GM19023 (cell line): ENCODE data around the gene COL25A1.
"Not testable (repeated sequence)": the region's sequence is repeated elsewhere in the genome, so short reads cannot be mapped to it uniquely, and the experiment has no call there.

Source experiments
- ATAC-seq: cut with Tn5 transposase; IDR thresholded peaks from one replicate; pipeline ENCODE4 v1.9.1; 2021; ENCODE audit warnings: mild to moderate bottlenecking, moderate library complexity; ENCODE audit not compliant: unreplicated experiment

COL25A1 gene

DNA sequence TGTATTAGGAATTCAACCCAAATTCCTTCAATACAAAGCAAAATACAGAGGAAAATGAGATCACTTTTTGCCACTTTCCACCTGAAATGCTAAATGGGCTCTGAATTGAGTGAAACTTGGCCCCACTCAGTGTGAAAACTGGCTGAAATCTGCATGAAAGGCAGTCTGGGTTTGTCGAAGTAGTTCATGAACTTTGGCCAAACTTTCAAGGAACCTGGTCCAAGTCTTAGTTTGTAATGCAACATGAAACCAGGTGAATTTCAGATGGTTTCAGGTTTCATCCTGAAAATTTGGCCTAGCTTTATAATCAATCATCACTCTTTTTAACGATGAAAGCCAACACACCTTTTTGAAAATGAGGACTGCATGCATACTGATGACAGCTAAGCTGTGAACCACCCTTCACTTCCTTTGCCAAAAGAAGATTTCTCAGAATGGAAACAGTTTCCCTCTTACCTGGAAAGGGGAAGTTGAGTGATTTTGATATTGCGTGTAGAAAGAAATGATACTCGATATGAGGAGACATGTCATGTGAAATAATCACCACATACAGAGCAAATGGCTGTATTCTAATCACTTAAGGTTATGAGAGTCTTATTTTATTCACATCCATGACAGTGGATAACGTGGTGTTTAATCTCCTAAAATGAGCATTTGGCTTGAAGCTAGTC is 329.7 kb downstream of the COL25A1 start:
- ATAC-seq: no peak

DNA sequence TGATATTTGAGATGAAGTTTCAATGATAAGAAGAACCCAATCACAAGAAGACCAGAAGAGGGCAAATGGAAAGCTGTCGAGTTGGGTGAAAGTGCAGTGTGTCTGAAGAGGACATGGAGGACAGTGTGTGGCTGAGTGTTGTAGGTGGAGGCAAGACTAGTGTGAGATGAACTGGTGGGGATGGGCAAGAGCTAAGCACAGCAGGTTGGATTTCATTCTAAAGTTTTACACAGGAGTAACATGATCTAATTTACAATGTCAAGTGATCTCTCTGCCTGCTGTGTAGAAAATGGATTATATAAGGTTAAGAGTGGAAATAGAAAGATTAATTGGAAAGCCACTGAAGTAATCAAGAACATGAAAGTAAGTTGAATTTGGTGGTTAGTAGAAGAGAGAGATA is 331.0 kb downstream of the COL25A1 start:
- no peak for ATAC-seq

DNA sequence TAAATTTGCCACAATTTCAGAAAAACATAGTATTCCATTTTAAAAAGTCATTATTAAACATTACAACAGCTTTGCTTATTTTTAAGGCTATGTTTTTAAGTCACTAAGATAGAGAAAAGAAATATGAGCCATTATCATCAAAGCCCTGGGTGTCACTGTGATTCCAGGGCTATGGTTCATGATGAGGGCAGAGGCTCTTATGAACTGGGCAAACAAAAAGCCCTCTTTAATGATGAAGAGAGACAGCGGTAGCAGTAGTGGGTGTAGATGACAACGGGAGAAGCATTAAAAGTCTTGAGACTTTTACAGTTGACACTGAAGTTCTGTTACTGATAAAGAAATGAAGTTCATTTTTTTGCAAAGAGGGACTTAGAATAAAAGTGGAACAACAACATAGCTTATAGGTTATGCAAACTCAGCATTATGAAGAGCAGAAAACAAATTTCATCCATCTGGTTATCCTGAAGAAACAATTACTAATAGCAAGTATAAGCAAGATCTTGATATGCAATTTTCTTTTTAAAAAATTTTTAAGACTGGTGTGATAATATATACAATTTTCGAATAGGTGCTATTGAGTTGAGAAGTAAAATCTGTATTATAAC is 336.9 kb downstream of the COL25A1 start:
- ATAC-seq: no peak

GRCh38 chr4:108965016-108965415 is 337.4 kb downstream of the COL25A1 start:
- ATAC-seq: no peak

DNA sequence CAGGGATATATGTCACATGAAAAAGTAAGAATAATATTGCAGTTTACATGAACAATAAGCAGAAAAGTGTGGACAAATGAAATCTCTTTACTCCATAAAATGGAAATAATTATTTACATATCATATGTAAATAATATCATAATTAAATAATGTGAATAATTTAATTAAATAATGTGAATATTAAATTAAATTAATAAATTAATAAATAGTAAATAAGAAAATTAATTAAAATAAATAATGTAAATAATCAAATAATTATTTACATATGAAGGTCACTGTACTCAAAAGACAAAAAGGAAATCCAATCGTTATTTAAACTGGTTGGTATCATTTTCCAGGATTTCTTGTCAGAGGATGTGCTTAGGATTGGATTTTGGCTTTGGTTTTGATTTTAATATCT is 338.5 kb downstream of the COL25A1 start:
- ATAC-seq: no peak

DNA sequence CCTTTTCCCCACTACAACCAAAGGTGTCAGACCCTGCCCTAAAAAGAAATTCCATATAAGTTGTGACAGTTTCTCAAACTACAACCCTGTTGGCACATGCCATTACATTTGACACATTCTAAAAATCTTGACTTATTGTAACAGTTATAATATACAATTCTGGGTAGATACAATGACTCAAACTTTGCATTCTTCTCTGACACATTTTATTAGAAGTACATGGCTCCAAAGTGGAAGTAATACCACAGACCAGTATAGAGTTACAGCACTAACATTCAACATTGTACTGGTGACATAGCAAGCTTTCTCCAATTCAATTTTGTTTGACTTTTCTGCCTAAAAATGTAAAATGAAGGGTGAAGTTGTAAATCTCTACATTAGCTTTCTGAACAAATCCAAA is 343.0 kb downstream of the COL25A1 start:
- ATAC-seq: no peak

DNA sequence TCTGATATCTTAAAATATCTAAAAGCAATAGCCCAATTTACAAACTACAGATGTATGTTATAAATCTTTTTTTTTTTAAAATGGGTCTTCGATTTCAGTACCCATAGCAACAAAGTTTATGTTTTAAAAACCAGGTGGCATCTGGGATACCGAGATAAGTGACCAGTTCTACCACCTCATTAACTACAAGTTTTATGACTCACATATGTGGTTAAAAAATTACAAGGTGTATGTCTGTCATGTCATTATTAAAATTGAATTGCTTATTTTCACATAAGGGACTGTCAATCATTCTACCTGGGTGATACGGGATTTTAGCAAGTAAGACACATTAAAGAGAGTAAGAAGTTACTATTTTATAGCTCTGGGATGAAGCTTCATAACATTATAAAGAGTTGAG is 347.6 kb downstream of the COL25A1 start:
- no peak for ATAC-seq

GRCh38 chr4:108953941-108954340 is 348.5 kb downstream of the COL25A1 start:
- ATAC-seq: no peak

GRCh38 chr4:108950158-108950915 is 352.1 kb downstream of the COL25A1 start:
- no peak for ATAC-seq

- ATAC-seq: no peak
Observed at GRCh38 chr4:108947526-108947925, 354.9 kb downstream of the COL25A1 start.

DNA sequence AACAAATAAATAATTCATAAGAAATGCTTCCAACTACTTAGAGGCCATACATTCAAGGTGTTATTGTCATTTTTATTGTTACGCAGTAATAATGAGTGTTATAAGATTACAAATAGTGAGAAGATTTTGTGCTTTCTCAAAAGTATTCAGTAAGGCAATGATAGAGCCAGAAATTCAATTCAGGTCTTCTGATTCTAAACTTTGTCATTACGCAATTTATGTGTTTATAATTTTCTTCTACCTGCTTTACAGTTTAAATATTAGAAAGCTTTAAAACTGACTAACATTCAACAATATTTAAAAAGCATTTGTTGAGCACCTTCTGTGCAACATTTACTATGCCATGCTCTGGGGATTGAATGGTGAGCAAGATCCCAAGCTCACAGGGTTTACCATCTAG is 356.2 kb downstream of the COL25A1 start:
- ATAC-seq: no peak

- ATAC-seq: no peak
Observed at GRCh38 chr4:108943976-108944591, 358.4 kb downstream of the COL25A1 start.

DNA sequence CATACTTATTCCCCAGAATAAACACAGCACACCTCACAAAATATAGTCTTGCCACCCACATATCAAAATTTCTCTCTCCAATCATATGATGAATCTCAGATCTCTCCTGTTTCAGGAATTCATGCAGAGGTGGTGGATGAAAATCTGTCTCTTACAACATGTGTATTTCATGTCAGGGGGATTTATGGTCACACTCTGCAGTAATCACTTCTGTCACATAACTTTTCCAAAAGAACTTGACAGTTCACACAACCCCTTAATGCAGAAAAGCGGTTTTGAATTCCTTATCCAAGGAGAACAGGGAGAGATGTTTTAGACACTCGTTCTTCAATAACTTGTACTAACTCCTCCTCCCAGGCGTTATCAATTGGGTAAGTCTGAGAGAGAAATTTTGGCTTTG is 359.1 kb downstream of the COL25A1 start:
- no peak for ATAC-seq

DNA sequence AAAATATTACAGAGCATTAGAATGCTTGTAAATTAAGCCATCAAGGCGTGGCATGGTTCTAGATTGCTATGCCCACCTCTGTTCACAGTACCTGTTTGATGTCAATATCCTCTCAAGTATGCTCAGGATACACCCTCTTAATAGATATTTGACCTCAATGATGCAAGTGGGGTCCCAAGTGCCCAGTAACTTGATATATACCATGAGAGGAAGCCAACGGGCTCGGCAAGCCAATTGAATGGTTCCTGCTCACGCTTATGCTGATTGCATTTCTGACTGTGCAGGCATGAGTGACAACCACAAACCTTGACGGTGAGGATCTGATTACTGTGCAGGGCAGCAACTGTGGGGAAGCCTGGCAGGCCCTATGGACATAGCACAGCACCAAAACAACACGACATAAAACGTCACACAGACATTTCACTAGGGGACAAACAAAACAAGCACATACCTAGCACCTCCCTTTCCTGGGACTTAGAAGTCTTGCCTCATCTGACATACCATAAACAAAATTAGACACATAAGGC is 360.5 kb downstream of the COL25A1 start:
- no peak for ATAC-seq

DNA sequence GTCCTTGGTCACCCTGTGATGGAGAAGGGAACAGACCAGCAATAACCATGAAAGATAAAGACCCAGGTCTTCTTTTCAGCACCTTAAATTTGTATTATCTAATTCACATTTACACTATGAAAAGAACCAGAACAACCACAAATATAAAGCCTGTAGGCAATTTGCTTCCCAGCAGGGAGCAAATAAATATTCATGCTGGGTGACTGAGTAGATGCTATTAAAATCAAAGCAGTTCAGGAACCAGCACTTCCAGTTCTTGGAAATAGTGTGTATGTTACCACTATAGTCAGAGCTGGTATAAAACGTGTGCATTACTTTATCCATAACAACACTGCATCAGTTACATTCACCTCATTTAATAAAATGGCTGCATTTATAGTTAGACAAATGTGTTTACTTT is 361.8 kb downstream of the COL25A1 start:
- no peak for ATAC-seq

DNA sequence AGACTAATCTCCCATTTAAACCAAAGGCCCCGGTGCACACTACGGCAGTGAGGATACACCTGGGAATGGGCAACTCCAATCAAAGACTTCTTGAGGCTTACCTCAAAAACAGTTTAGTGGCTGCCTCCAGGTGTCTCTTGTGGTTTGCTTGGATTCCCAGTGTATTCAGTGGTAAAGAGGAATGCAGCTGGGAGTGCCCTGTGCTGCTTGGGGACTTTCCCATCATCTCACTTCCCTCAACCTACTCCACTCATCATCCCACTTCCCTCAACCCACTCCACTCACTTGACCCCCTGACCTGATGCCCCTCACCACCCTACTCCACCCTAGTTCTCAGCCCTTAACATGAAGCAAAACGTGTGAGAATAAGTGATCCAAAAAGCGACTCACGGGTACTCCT is 362.3 kb downstream of the COL25A1 start:
- ATAC-seq: no peak

DNA sequence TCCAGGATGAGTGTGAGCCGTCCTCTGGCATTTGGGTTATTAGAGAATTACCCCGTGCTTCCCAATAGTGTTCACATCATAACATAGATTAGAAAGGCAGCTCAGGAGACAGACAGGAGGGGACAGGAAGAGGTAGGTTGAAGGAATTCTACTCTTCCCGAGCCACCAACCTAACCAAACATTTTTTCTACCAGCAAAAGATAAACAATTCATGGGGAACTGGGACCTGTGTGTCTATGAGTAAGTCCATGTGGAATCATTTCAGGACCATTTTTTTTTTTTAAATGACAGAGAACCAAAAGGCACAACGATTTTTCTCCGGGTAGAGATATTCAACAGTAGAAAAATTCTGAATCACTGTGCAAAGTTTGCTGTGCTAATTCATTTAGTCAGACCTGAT is 365.4 kb downstream of the COL25A1 start:
- ATAC-seq: no peak

DNA sequence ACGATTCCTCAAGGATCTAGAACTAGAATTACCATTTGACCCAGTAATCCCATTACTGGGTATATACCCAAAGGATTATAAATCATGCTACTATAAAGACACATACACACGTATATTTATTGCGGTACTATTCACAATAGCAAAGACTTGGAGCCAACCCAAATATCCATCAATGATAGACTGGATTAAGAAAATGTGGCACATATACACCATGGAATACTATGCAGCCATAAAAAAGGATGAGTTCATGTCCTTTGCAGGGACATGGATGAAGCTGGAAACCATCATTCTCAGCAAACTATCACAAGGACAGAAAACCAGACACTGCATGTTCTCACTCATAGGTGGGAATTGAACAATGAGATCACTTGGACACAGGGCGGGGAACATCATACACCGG is 368.5 kb downstream of the COL25A1 start:
- ATAC-seq: not testable (repeated sequence)

- no peak for ATAC-seq
Observed at GRCh38 chr4:108933046-108933445, 369.4 kb downstream of the COL25A1 start.

GRCh38 chr4:108931926-108932325 is 370.5 kb downstream of the COL25A1 start:
- ATAC-seq: no peak

DNA sequence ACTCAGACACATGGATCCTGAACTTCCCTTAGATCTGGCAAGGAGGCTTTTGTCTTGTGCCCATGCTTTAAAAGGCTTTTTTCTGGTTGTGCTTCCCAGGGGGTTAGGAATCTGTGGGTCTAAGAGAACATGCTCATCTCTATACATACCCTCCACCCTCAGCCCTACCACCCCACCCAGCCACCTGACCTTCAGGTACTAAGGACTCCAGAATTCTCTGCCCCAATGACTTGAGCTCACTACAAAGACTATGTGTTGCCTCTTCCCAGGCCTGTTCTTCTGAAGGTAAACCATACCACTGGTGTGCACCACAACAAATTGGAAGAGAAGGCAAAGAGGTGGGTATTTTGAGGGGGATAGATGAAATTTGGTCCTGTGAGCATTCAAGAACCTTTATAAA is 372.3 kb downstream of the COL25A1 start:
- no peak for ATAC-seq

DNA sequence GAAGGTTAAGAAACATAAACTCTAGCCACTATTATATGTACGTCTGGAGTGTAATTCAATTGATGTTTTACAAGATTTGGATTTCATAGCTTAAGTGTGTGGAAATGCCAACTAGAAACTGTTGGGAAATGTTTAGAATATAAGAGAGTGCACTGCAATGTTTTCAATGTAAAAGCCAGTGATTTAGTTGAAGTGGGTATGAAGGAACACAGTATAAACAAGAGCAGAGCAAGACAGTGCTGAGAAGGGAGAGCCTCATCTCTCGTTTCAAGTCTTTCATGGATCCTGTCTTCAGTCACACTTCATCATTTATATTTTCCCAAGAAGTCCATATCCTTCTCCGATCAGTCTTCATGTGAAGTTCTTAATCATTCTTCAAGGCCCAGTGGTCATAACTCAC is 375.7 kb downstream of the COL25A1 start:
- ATAC-seq: no peak
